HG02798 (cell line): Measurements from ENCODE around the gene KRTAP5-3.

Source experiments
- ATAC-seq: cut with Tn5 transposase; IDR thresholded peaks from one replicate; pipeline ENCODE4 v1.9.1; 2021; ENCODE audit warnings: mild to moderate bottlenecking; ENCODE audit not compliant: unreplicated experiment, poor library complexity

Gene KRTAP5-3

DNA sequence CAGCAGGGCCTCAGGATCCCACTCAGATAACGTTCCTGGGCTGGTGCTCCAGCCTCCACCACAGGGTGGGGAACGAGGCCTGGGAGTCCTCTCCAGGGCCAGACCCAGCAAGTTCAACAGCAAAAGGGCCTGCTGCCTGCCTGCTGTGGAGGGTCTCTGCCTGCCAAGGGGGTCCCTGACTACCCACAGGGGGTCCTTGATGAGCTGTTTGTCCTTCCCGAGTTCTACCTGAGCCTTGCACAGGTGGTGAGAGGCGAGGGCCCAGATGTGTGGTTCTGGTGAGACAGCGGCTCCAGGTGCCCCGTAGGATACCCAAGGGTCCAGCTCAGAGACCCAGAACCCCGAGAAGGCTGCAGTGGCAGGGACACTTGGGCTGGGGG is 40.6 kb downstream of the KRTAP5-3 start:
- ATAC-seq, result no peak

- ATAC-seq, result no peak
Measured at GRCh38 chr11:1567052-1567720, 41.1 kb downstream of the KRTAP5-3 start.

DNA sequence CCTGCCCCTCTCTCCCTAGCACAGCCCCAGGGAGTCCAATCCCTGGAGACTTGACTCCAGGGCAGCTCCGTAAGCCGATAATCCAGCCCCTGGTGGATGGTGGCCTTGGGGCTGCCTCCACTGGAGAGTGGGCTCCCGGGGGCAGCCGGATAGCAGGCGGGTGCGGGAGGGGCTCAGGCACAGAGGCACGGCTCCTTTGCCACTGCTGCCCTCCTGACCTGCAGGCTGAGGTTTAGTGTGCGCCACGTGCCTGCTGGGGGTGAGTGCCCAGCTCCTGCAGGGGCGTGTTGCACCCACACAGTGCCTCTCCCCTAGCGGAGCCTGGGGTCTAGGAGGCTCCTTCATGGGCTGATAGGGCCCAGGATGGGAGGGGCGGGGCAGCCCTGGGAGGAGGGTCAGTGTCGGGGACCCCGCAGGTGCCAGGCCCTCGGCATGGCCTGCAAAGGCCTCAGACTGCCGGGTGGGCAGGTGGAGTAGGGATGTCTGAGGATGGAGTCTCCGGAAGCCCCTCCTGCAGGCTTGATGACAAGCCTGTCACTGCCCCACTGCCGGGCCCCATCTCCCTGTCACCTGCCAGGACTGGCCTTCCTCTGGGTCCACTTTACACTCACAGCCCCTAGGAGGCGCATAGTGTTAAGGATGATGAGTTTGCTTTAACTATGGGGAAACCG is 41.7 kb downstream of the KRTAP5-3 start:
- ATAC-seq, result no peak

DNA sequence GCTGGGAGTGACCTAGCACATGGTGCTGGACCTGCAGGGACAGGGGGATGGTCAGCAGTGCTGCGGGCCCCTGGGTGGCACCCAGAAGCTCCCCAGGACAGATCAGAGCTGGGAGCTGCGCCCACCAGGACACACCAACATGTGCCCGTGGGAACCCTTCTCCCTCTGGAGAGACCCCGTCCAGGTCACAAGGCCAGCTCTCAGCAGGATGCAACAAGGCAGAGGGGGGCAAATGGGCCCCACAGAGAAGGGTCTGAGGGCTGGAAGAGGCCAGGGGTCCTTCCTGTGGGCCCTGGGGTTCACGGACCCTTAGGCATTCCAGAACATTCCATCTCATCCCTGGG is 42.4 kb downstream of the KRTAP5-3 start:
- ATAC-seq, result no peak

DNA sequence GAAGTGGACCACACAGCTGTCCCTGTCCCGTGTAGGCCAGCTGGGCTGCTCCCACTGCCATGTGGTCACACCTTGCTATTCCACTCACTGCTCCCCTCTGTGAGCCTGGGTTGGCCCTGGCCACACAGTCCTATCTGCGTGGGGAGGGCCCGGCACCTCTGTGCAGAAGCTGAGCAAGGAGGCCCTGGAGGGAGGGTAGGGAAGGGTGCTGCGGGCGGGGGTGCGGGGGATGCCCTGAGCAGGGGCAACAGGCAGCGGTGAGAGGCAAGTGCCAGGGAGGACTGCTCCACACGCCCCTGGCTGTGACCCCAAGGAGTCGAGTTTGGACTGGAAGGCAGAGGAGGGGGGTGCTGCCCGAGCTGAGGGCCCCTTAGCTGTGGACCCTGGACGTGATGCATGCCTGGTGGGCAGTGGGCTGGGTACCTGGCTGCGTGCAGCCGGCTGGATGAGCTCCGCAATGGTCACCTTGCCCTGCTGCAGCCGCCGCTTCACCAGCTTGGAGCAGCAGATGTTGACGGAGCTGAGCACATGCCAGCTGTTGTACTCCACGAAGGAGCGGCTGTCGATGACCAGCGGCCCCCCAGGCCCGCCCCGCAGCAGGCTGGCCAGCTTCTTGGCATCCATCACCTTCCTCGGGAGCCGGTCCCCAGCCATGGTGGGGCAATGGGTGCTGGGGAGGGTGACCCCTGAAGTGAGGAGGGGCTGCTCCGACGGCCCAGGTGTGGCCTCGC is 42.9 kb downstream of the KRTAP5-3 start:
- no peak for ATAC-seq

DNA sequence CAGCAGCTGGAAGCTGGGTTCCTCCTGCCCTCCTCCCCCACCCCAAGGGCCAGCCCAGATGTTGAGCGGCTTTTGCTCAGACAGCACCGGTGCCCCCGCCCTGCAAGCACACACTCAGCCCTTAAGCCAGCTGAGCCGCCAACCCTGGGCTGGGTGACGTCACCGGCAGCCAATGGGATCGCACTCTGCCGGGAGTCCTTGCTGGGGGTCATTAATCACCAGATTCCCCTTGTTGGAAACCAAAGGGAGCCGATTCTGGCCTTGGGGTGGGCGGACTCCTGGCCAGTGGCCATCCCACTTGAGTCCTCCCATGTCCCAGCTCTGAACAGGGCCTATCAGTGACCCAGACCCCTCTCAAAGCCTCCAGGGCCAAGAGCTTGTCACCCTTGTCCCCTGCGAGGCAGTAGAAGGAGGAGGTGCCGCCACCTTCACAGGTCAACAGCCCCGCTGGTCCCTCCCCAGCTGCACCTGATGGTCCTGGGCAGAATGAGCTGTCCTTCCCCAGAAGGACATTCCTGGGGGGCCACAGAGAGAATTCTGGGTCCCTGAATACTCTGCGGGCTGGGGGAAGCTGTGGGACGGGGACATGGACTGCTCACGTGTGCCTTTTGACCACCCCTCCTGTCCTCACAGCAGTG is 43.6 kb downstream of the KRTAP5-3 start:
- no peak for ATAC-seq

DNA sequence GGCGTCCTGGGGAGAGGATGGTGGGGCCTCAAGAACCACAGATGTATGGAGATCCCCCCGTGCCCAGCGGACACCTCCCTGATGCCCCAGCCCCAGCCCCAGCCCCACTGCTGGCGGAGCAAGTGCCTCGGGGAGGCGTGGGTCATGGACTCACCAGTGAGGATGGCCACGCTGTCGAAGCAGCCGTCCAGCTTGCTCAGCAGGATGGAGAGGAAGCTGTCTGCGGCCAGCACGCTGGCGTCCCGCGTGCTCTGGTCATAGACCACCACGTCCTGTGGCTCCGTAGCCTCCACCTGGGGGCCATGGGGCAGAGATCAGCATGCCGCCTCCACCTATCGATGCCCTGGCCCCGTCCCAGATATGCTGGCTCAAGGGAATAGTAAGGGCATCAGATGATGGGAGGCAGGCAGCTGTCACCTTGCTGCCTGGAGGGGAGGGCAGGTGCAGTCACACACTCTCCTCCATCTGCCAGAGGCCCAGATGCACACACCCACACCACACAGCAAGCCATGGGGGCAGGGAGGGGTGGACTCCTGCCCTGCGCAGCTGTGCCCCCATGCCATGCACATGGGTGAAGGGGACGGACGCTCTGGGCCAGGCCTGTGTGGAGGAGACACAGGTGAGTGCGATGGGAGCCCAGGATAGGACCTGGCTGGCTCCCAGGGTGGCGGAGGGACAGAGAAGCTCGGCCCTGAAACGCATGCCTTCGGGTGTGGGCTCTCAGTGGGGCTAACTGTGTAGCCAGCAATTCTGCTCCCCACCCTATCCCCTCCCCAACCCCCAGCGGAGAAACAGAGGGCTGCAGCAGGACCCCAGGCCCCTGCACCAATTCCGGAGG is 44.3 kb downstream of the KRTAP5-3 start:
- ATAC-seq, result no peak

DNA sequence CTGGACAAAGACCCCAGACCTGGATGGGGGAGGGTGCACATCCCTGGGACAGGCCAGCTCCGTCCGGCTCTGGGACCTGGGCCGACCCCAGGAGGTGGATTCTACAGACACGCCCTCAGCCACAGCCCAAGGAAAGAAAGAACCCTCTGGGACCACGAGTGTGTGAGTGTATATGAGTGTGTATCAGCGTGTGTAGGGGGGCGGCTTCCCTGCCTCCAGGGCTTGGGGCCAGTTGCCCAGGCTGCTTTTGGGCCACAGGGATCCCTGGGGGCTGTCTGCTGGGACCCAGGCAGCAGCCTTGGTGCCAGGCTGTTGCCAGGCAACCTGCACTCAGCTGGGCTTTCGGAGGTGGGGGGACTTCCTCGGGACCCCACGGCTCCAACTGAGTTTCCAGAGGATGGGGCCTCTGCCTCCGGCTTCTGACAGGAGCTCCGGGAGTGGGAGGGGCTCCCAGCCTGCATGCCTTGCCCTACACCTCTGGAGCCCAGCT is 45.1 kb downstream of the KRTAP5-3 start:
- ATAC-seq, result no peak

GRCh38 chr11:1562469-1563148 is 45.7 kb downstream of the KRTAP5-3 start:
- ATAC-seq, result no peak

DNA sequence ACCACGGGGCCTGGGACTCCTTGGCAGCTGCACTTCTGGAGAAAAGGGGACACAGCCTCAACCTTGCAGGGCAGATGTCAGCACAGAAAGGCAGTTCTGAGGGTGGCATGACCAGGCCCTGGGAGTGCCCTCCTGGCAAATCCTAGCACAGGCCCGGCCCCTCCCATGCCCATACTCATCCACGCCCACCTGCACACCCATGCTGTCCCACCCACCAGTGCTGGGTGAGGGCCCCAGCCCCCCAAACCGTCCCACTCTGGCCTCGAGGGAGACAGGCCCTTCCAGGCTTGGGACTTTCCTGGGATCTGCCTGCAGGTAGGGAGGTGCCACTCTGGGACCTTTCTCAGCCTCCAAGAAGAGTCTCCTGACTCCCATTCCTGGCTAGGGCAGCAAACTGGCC is 46.3 kb downstream of the KRTAP5-3 start:
- no peak for ATAC-seq

- no peak for ATAC-seq
Measured at GRCh38 chr11:1561266-1561665, 47.0 kb downstream of the KRTAP5-3 start.

DNA sequence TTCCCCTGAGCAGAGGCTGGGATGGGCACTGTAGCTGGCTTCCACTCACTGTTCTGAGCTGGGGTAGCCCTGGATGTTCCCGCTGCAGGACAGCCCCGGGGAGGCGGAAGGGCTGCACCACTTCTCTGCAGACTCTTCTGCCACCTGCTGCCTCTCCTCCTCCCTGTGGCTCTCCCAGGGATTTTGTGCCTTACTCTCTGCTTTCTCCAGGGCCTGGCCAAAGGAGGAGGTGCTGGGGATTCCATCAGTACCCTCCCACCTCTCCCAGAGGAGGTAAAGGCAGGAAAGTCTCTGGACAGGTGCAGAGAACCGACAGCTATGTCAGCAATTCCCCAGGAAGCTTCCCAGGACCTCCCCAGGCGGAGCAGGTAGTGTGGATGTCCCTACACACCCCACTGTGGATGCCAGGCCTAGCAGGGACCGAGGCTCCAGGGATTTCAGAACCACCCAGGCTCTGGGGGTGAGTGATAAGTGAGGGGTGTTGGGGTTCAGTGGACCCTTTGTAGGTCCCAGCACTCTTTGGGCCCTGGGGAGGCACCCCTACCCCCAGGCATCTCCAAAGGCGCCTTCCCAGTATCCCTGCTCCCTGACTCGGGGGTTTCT is 47.5 kb downstream of the KRTAP5-3 start:
- no peak for ATAC-seq

- ATAC-seq, result no peak
Measured at GRCh38 chr11:1560002-1560648, 48.1 kb downstream of the KRTAP5-3 start.

DNA sequence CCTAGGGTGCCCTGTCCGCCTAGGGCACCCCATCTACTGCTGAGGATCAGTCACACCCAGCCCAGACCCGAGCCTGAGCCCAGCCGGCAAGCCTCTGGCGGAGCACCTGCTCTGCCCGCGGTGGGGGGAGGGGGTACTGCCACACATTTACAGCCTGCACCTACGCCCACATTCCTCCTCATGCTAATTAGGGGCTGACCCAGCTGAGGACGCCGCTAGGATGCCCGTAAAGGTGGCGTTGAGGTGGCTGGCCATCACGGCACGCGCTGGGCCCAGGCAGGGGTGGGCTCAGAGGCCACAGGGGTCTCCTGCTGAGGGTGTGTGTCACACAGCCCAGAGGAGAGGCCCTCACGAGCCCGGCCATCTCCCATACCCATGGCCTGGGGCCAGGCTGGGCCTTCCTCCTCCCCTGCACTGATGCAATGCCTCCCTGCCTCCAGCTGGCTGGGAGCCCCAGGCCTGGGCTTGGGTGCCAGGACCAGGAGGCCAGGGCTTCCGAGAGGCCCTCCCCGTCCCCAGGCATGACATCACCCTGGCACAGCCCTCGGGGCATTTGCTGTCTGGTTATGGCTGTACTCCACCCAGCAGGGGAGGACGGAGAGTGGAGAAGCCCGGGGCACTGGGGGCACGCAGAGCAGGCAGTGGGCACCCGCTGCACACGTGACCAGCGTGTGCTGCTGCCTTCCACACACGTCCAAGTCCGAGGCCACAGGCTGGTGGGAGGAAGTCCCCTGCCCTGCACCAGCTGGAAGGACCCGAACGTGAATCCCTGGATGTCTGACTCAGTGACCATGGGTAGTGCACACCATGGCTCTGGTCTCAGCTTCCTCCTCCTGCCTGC is 48.9 kb downstream of the KRTAP5-3 start:
- ATAC-seq, result no peak

GRCh38 chr11:1558775-1559110 is 49.5 kb downstream of the KRTAP5-3 start:
- ATAC-seq, result no peak

GRCh38 chr11:1557904-1558774 is 50.1 kb downstream of the KRTAP5-3 start:
- ATAC-seq, result no peak
